GM12878 (cell line): ENCODE results near the gene RBP3. TPM values are rescaled to one million over a fixed set of nuclear protein-coding genes. Genes with fewer than 3 reads are reported as not detected.

Source experiments
- ATAC-seq: fragments of 200-7000 bp; cut with Tn5 transposase; 3 replicates; pipeline ENCODE4 v1.9.1; 2020; ENCODE audit warnings: mild to moderate bottlenecking, moderate library complexity
- BruUV-seq: library from RNA; stranded (reverse); fragments of 400-500 nt; replicated peaks from 2 replicates; lab custom pipeline; 2021; lab: Mats Ljungman, UMichigan
- CTCF ChIA-PET: fragments of 300-600 bp; sonication (Branson Sonifier 250); formaldehyde crosslinking; extraction: SDS; loops from one replicate; lab custom pipeline; 2021; ENCODE audit warnings: inconsistent platforms; lab: Yijun Ruan, JAX
- POLR2A ChIA-PET: fragments of 350-600 bp; formaldehyde crosslinking; extraction: SDS; loops from one replicate; lab custom pipeline; 2021; ENCODE audit warnings: inconsistent platforms; lab: Charles Lee
- RAD21 ChIA-PET: fragments of 300-600 bp; sonication (Branson Sonifier 250); formaldehyde crosslinking; loops from one replicate; lab custom pipeline; 2023; ENCODE audit warnings: antibody characterized with exemption; ENCODE audit not compliant: unreplicated experiment; lab: Charles Lee
- SMC1A ChIA-PET: fragments of 300-600 bp; sonication (Branson Sonifier 250); formaldehyde crosslinking; loops from one replicate; lab custom pipeline; 2023; ENCODE audit not compliant: unreplicated experiment, uncharacterized antibody; lab: Charles Lee
- DNase-seq: peaks from one replicate; pipeline ENCODE4 v3.0.0-alpha.2; 2011; ENCODE audit warnings: low read depth, low spot score
- FAIRE-seq: peaks from 3 replicates; lab custom pipeline; 2011; peaks lifted over from hg19 to GRCh38; lab: Jason Lieb, UNC
- H2AFZ ChIP-seq: 2 replicates; pipeline ENCODE4 v1.6.0; 2011; ENCODE audit warnings: low read depth, low read length, control low read depth; ENCODE audit not compliant: control insufficient read depth
- H3K27ac ChIP-seq: 2 replicates; pipeline ENCODE4 v1.5.1; 2011; ENCODE audit warnings: control low read depth; ENCODE audit not compliant: control insufficient read depth, insufficient read depth
- H3K27me3 ChIP-seq, 2 experiments: replicated peaks in 1 of 2; 2 replicates each; pipeline versions ENCODE4 v1.6.0 to v1.6.1; 2011; ENCODE audit warnings: low read length in 1 of 2; ENCODE audit not compliant: control insufficient read depth in 2 of 2, insufficient read depth in 2 of 2
- H3K36me3 ChIP-seq, 2 experiments: 2 replicates each; pipeline ENCODE4 v1.5.1; 2011; ENCODE audit warnings: low read length in 1 of 2; ENCODE audit not compliant: control insufficient read depth in 2 of 2, insufficient read depth in 2 of 2
- H3K4me1 ChIP-seq: 2 replicates; pipeline ENCODE4 v1.6.1; 2011; ENCODE audit warnings: mild to moderate bottlenecking, low read length, moderate library complexity, mixed read lengths; ENCODE audit not compliant: control insufficient read depth, insufficient read depth
- H3K4me2 ChIP-seq: 2 replicates; pipeline ENCODE4 v1.6.0; 2011; ENCODE audit warnings: control low read depth; ENCODE audit not compliant: control insufficient read depth, insufficient read depth
- H3K4me3 ChIP-seq: fragments of 200-600 bp; sonication (generic); 2 replicates; pipeline ENCODE4 v1.5.1; 2016
- H3K79me2 ChIP-seq: 2 replicates; pipeline ENCODE4 v1.6.0; 2011; ENCODE audit warnings: low read length; ENCODE audit not compliant: control insufficient read depth, insufficient read depth
- H3K9ac ChIP-seq: 2 replicates; pipeline ENCODE4 v1.8.0; 2011; ENCODE audit warnings: low read length, control low read depth, mixed read lengths; ENCODE audit not compliant: control insufficient read depth, insufficient read depth
- H3K9me3 ChIP-seq: replicated peaks from 3 replicates; pipeline ENCODE4 v1.5.1; 2011; ENCODE audit warnings: mild to moderate bottlenecking, low read length; ENCODE audit not compliant: control insufficient read depth, insufficient read depth
- H4K20me1 ChIP-seq: 2 replicates; pipeline ENCODE4 v1.6.0; 2011; ENCODE audit not compliant: control insufficient read depth, insufficient read depth
- CHD1 ChIP-seq: IDR thresholded peaks from 2 replicates; pipeline ENCODE4 v1.6.1; 2012; ENCODE audit warnings: low read depth, low read length, improper control_type of control experiment
- EED ChIP-seq: sonication (generic); IDR thresholded peaks from 2 replicates; pipeline ENCODE4 v1.6.1; 2016; ENCODE audit warnings: antibody characterized with exemption, low read depth
- HCFC1 ChIP-seq: fragments of 150-350 bp; IDR thresholded peaks from 2 replicates; pipeline ENCODE4 v1.6.1; 2014; ENCODE audit warnings: low read length
- IKZF1 ChIP-seq: fragments of 450-650 bp; conservative IDR thresholded peaks from 2 replicates; pipeline ENCODE4 v1.6.1; 2017; ENCODE audit warnings: antibody characterized with exemption, mild to moderate bottlenecking
- IRF4 ChIP-seq: IDR thresholded peaks from 2 replicates; pipeline ENCODE4 v1.6.1; 2011; ENCODE audit warnings: low read depth, low read length
- JUNB ChIP-seq: IDR thresholded peaks from 2 replicates; pipeline ENCODE4 v1.6.1; 2016; ENCODE audit warnings: antibody characterized with exemption, mild to moderate bottlenecking
- KAT2A ChIP-seq: conservative IDR thresholded peaks from 2 replicates; pipeline ENCODE4 v1.6.1; 2011; ENCODE audit warnings: low read depth, low read length; ENCODE audit not compliant: control insufficient read depth
- MEF2A ChIP-seq: IDR thresholded peaks from 2 replicates; pipeline ENCODE4 v1.6.1; 2011; ENCODE audit warnings: low read depth, mild to moderate bottlenecking, low read length, moderate library complexity; ENCODE audit not compliant: insufficient read depth
- NFYB ChIP-seq: IDR thresholded peaks from 2 replicates; pipeline ENCODE4 v1.6.1; 2011; ENCODE audit warnings: low read depth, mild to moderate bottlenecking, low read length, improper control_type of control experiment, moderate library complexity; ENCODE audit not compliant: insufficient read depth
- SREBF1 ChIP-seq: IDR thresholded peaks from 2 replicates; pipeline ENCODE4 v1.6.1; 2012; ENCODE audit warnings: mild to moderate bottlenecking, low read length
- TAF1 ChIP-seq: IDR thresholded peaks from 2 replicates; pipeline ENCODE4 v1.6.1; 2011; ENCODE audit warnings: mild to moderate bottlenecking, low read depth, low read length, borderline replicate concordance
- TCF12 ChIP-seq: IDR thresholded peaks from 2 replicates; pipeline ENCODE4 v1.6.1; 2011; ENCODE audit warnings: low read depth, mild to moderate bottlenecking, low read length
- ZSCAN29 ChIP-seq: fragments of 450-650 bp; IDR thresholded peaks from 2 replicates; pipeline ENCODE4 v1.6.1; 2017; ENCODE audit warnings: mild to moderate bottlenecking, moderate library complexity
- WGBS: methylation state at CpG from one replicate; pipeline ENCODE4 v1.1.6; 2016; ENCODE audit warnings: low lambda C conversion rate; ENCODE audit not compliant: insufficient replicate concordance, insufficient coverage; ENCODE audit errors: missing lambda C conversion rate; 5-methylcytosine and 5-hydroxymethylcytosine counted together
- in situ Hi-C: fragments of 300-500 bp; cut with MboI; formaldehyde crosslinking; loops from 9 replicates; pipeline ENCODE4 v1.14.3; 2018; ENCODE audit warnings: mixed read lengths
- intact Hi-C: fragments of 100-400 bp; cut with micrococcal nuclease; formaldehyde crosslinking; loops from one replicate; pipeline ENCODE4 v1.14.2; 2022; ENCODE audit not compliant: unreplicated experiment
- polyA plus RNA-seq, 11 experiments: library from polyadenylated mRNA; depleted of rRNA in 4 of 11; unstranded in 6 of 11; stranded (reverse) in 5 of 11; fragments of >200 nt; fragmentation: Nextera tagmentation in 4 of 11; fragmentation: Illumina TruSeq in 1 of 11; extraction: Ambion mirVana in 4 of 11; extraction: Trizol in 1 of 11; gene quantifications; 1 replicate in 1 of 11; 2 replicates in 10 of 11; pipeline versions ENCODE4 v1.2.1 to v1.2.3, GENCODE V29; 2011 to 2016; ENCODE audit warnings: inconsistent platforms in 2 of 11, missing spikeins in 2 of 11, low read depth in 1 of 11
- total RNA-seq, 4 experiments: library from RNA; depleted of rRNA in 3 of 4; stranded (reverse); fragments of >200 nt in 3 of 4; fragmentation: Illumina TruSeq in 1 of 4; extraction: Trizol in 1 of 4; gene quantifications; 2 replicates each; pipeline versions ENCODE4 v1.2.1 to v1.2.3, GENCODE V29; 2013 to 2021
- TF ChIP-seq, protein P1 (sequence below): fragments of 450-650 bp; IDR thresholded peaks from 2 replicates; pipeline ENCODE4 v1.6.1; 2017; ENCODE audit warnings: low read depth, mild to moderate bottlenecking, moderate library complexity
- TF ChIP-seq, protein P2 (sequence below), 3 experiments: IDR thresholded peaks in 2 of 3; conservative IDR thresholded peaks in 1 of 3; 2 replicates each; pipeline ENCODE4 v1.5.1; 2011; ENCODE audit warnings: low read depth in 3 of 3, low read length in 3 of 3, mild to moderate bottlenecking in 3 of 3, control low read depth in 2 of 3, moderate library complexity in 2 of 3, inconsistent platforms in 1 of 3, mixed read lengths in 1 of 3; ENCODE audit not compliant: control insufficient read depth in 2 of 3, insufficient read depth in 1 of 3; ENCODE audit errors: extremely low read depth in 1 of 3

RBP3 gene
- total and polyA plus RNA-seq, 10 of the 15 experiments (the other 5 are each of a cell fraction or from before 2014, with no cell fraction given): not detected

DNA sequence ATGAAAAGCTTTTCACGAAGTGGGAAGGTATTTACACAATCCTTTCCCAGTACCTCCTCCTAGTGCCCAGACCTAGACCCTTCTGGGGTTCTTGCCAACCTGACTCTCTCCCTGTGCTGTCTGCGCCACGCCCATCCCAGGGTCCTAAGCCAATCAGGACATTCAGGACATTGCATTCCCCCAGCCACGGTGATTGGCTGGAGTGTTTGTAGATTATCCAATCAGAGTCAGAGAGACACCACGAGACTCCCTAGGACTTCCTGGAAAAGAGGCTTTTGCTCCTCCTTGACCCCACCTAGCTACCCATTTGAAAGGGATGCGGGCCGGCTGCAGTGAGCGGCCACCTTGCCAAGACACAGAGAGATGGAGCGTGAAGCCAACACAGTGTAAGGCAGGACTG is 29.5 kb upstream of the RBP3 start:
- WGBS: 42% methylated on average over 9 of the region's 9 CpGs
- Histone ChIP-seq H3K9me3 (no peaks in the 10 kb centered on the region), H4K20me1 (no peaks in the 10 kb centered on the region), H2AFZ (no peak overlapping the region), H3K36me3 (no peaks in the 10 kb centered on the region), H3K4me3 (no peak overlapping the region), H3K79me2 (no peaks in the 10 kb centered on the region), H3K4me2 (no peak overlapping the region), H3K27ac (no peak overlapping the region), H3K4me1 (no peaks in the 10 kb centered on the region), H3K27me3 (no peaks in the 10 kb centered on the region; a peak in 1 of 4 replicates), H3K9ac (no peak overlapping the region)
- DNase-seq: no peak
- no peak for FAIRE-seq
- BruUV-seq: no TSS peak
- TF ChIP-seq, protein P1, sequence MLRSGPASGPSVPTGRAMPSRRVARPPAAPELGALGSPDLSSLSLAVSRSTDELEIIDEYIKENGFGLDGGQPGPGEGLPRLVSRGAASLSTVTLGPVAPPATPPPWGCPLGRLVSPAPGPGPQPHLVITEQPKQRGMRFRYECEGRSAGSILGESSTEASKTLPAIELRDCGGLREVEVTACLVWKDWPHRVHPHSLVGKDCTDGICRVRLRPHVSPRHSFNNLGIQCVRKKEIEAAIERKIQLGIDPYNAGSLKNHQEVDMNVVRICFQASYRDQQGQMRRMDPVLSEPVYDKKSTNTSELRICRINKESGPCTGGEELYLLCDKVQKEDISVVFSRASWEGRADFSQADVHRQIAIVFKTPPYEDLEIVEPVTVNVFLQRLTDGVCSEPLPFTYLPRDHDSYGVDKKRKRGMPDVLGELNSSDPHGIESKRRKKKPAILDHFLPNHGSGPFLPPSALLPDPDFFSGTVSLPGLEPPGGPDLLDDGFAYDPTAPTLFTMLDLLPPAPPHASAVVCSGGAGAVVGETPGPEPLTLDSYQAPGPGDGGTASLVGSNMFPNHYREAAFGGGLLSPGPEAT: no peak
- TF ChIP-seq NFYB: peak; percentile 77
- intact Hi-C loops: no loop called here
- in situ Hi-C loops: no loop called here
- ChIA-PET RAD21 (interaction anchor here (0.6 kb wide), 1 partner anchor 223 kb away, joined by 3 read pairs; no protein-coding TSS in a partner anchor), CTCF (no interaction called here), SMC1A (no interaction called here), POLR2A (interaction anchor here (0.6 kb wide), 1 partner anchor 1146 kb away, joined by 3 read pairs; no protein-coding TSS in a partner anchor)
- ATAC-seq: no peak

DNA sequence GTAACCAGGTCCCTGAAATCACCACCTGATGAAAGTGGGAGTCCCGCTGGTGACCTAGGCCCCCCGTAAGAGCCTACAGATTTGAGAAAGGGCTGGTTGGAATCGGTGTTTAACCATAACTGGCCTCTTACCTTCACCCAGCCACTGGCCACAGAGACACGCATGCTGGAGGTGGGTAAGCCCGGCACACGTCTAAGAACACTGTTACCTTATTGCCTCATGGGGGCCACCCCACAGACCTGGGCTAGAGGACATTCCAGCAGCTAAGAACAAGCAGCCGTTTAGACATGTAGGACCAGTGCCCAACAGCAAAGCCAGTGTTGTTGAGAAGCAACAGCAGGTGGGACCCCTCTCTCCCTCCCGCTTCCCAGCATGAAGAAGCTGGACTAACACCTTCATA is 28.4 kb upstream of the RBP3 start:
- WGBS: 10% methylated on average over 8 of the region's 8 CpGs
- intact Hi-C loops: no loop called here
- BruUV-seq: no TSS peak
- TF ChIP-seq MEF2A: no peak
- TF ChIP-seq ZSCAN29: no peak
- TF ChIP-seq IRF4: no peak
- TF ChIP-seq JUNB: no peak
- no peak for TF ChIP-seq CHD1
- TF ChIP-seq HCFC1: no peak
- no peak for TF ChIP-seq TAF1
- TF ChIP-seq EED: no peak
- TF ChIP-seq, protein P2, sequence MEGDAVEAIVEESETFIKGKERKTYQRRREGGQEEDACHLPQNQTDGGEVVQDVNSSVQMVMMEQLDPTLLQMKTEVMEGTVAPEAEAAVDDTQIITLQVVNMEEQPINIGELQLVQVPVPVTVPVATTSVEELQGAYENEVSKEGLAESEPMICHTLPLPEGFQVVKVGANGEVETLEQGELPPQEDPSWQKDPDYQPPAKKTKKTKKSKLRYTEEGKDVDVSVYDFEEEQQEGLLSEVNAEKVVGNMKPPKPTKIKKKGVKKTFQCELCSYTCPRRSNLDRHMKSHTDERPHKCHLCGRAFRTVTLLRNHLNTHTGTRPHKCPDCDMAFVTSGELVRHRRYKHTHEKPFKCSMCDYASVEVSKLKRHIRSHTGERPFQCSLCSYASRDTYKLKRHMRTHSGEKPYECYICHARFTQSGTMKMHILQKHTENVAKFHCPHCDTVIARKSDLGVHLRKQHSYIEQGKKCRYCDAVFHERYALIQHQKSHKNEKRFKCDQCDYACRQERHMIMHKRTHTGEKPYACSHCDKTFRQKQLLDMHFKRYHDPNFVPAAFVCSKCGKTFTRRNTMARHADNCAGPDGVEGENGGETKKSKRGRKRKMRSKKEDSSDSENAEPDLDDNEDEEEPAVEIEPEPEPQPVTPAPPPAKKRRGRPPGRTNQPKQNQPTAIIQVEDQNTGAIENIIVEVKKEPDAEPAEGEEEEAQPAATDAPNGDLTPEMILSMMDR (IDR thresholded peaks at IDR 0.05 in 2 of 3, conservative IDR thresholded peaks at IDR 0.05 in 1 of 3; ENCODE audit: control insufficient read depth in 2 of 3, extremely low read depth in 1 of 3, insufficient read depth in 1 of 3, low read depth in 3 of 3, low read length in 3 of 3): no peak
- TF ChIP-seq TCF12: no peak
- no peak for TF ChIP-seq IKZF1
- TF ChIP-seq SREBF1: no peak
- no peak for TF ChIP-seq KAT2A

More for the DNA sequence above, 28.4 kb upstream of the RBP3 start:
- no peak for FAIRE-seq
- no peak overlapping the region for H3K4me2 ChIP-seq
- ChIA-PET SMC1A (no interaction called here), POLR2A (no interaction called here), RAD21 (interaction anchor here (2.5 kb wide), 1 partner anchor 8 kb away, joined by 10 read pairs; no protein-coding TSS in a partner anchor), CTCF (no interaction called here)
- no peak for ATAC-seq
- H3K9ac ChIP-seq: no peak overlapping the region
- no peak for DNase-seq
- no peak overlapping the region for H3K27ac ChIP-seq
- no peaks in the 10 kb centered on the region for H3K36me3 ChIP-seq
- no peaks in the 10 kb centered on the region for H3K79me2 ChIP-seq
- in situ Hi-C loops: no loop called here
- no peaks in the 10 kb centered on the region; a peak in 1 of 4 replicates for H3K27me3 ChIP-seq
- no peaks in the 10 kb centered on the region for H4K20me1 ChIP-seq
- no peak overlapping the region for H3K4me3 ChIP-seq
- no peak overlapping the region for H2AFZ ChIP-seq
- no peaks in the 10 kb centered on the region for H3K4me1 ChIP-seq
- H3K9me3 ChIP-seq: no peaks in the 10 kb centered on the region
